ENCODE measurements around the gene CRLF2. TPM values are rescaled to one million over a fixed set of nuclear protein-coding genes. Genes with fewer than 3 reads are reported as not detected.

The CRLF2 gene
- total RNA-seq, 1 experiment from 2014 or later: not detected

- TF ChIP-seq IRF1 (CRISPR knock-in tag; IDR thresholded peaks at IDR 0.05) (no peak), AR (CRISPR knock-in tag; IDR thresholded peaks at IDR 0.05) (no peak), AFF4 (CRISPR knock-in tag; IDR thresholded peaks at IDR 0.05; ENCODE audit: borderline replicate concordance) (no peak), ZNF263 (CRISPR knock-in tag; IDR thresholded peaks at IDR 0.05; ENCODE audit: low read depth) (no peak), NR2C2 (CRISPR knock-in tag; IDR thresholded peaks at IDR 0.05) (no peak), ZMAT4 (CRISPR knock-in tag; IDR thresholded peaks at IDR 0.05) (no peak), NFATC4 (CRISPR knock-in tag; IDR thresholded peaks at IDR 0.05) (no peak), MLX (CRISPR knock-in tag; IDR thresholded peaks at IDR 0.05) (no peak), ZNF317 (CRISPR knock-in tag; IDR thresholded peaks at IDR 0.05; ENCODE audit: borderline replicate concordance, low read depth) (no peak), CTCF (IDR thresholded peaks at IDR 0.05) (no peak), ESRRA (CRISPR knock-in tag; IDR thresholded peaks at IDR 0.05; ENCODE audit: borderline replicate concordance) (no peak), ZNF425 (CRISPR knock-in tag; conservative IDR thresholded peaks at IDR 0.05) (no peak)
Observed at GRCh38 chrX:1249101-1249887, 36.8 kb upstream of the CRLF2 start (continued).
